Osteoblast (primary cell): Measurements from ENCODE around the gene C14orf180. TPM values are rescaled to one million over a fixed set of nuclear protein-coding genes. Genes with fewer than 3 reads are reported as not detected.

ENCODE experiments used
- DNase-seq: peaks from one replicate; pipeline ENCODE4 v3.0.0; 2011; ENCODE audit warnings: low spot score, mixed read lengths; ENCODE audit not compliant: insufficient read length; ENCODE audit errors: missing footprints
- H2AFZ ChIP-seq: 2 replicates; pipeline ENCODE4 v1.6.0; 2011; ENCODE audit warnings: mild to moderate bottlenecking, low read length
- H3K27ac ChIP-seq: 2 replicates; pipeline ENCODE4 v1.5.1; 2011; ENCODE audit warnings: mild to moderate bottlenecking, low read depth, low read length, moderate library complexity
- H3K27me3 ChIP-seq: 2 replicates; pipeline ENCODE4 v1.6.0; 2012; ENCODE audit warnings: mild to moderate bottlenecking, control low read depth, inconsistent platforms, low read length, moderate library complexity; ENCODE audit not compliant: insufficient read depth
- H3K36me3 ChIP-seq: 2 replicates; pipeline ENCODE4 v1.5.1; 2011; ENCODE audit warnings: mild to moderate bottlenecking, low read length, control low read depth, moderate library complexity; ENCODE audit not compliant: insufficient read depth
- H3K4me1 ChIP-seq: 2 replicates; pipeline ENCODE4 v1.5.1; 2011; ENCODE audit warnings: mild to moderate bottlenecking, low read length, control low read depth, moderate library complexity; ENCODE audit not compliant: insufficient read depth
- H3K4me2 ChIP-seq: 2 replicates; pipeline ENCODE4 v1.6.0; 2011; ENCODE audit warnings: mild to moderate bottlenecking, low read length; ENCODE audit not compliant: insufficient read depth
- H3K4me3 ChIP-seq: fragments of 200-600 bp; sonication (generic); 3 replicates; pipeline ENCODE4 v1.5.1; 2012; ENCODE audit warnings: mild to moderate bottlenecking, low read length, inconsistent platforms; ENCODE audit not compliant: insufficient read depth
- H3K79me2 ChIP-seq: 2 replicates; pipeline ENCODE4 v1.6.0; 2012; ENCODE audit warnings: mild to moderate bottlenecking, low read length, control low read depth, inconsistent platforms; ENCODE audit not compliant: insufficient read depth
- H3K9me3 ChIP-seq: 2 replicates; pipeline ENCODE4 v1.5.1; 2011; ENCODE audit warnings: low read depth, low read length, control low read depth
- H4K20me1 ChIP-seq: 2 replicates; pipeline ENCODE4 v1.6.0; 2012; ENCODE audit warnings: mild to moderate bottlenecking, low read length, control low read depth; ENCODE audit not compliant: insufficient read depth
- total RNA-seq: library from RNA; depleted of rRNA; stranded (reverse); fragments of >200 nt; gene quantifications from 2 replicates; pipeline ENCODE4 v1.2.3, GENCODE V29; 2012
- TF ChIP-seq, protein P1 (sequence below): IDR thresholded peaks from 2 replicates; pipeline ENCODE4 v1.5.1; 2011; ENCODE audit warnings: mild to moderate bottlenecking, low read depth, low read length, moderate library complexity; ENCODE audit errors: extremely low read depth

C14orf180 gene
- total RNA-seq, 1 donor, result not detected

DNA sequence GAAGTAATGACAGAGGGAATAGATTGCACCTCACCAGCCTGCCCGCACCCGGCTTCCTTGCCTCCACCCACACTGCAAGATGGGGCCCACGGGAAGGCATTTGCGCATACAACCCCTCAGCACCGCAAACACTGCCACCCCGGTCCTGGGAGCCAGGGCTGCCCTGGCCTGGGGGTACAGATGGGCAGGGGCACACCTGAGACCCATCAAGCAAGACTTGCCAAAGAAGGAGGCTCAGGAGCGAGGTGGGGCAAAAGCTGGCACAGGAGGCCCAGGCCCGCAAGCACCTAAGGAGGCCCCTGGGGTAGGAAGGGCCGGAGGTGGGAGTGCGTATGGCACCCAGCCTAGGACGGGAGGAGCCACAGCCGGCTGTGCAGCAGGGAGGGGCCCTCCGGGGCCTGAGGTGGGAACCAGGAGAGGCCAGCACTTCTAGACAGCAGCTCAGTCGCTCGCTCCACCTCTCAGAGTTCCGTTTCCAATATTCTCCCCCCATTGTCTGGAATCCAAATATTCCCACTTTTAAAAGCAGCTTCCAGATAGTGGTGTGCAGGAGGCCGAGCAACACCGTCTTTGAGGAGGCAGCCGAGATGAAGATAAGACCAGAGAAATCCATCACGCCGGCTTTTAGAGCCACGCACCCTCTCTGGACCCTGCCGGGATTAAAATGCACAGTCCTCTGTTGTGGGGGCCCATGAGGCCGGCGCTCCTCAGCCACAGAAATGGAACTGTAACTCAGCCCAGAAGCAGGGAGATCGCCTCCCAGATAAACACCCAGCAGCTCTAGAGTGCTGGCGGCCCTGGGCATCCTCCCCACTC, 12.2 kb upstream of the C14orf180 start:
- Histone ChIP-seq H3K36me3 (no peaks in the 10 kb centered on the region), H4K20me1 (no peaks in the 10 kb centered on the region), H3K79me2 (no peaks in the 10 kb centered on the region), H3K4me3 (no peak overlapping the region), H3K4me2 (no peak overlapping the region), H3K27ac (no peak overlapping the region), H3K27me3 (no peaks in the 10 kb centered on the region), H2AFZ (no peak overlapping the region), H3K4me1 (no peaks in the 10 kb centered on the region), H3K9me3 (no peaks in the 10 kb centered on the region)
- no peak for DNase-seq
- TF ChIP-seq, protein P1, sequence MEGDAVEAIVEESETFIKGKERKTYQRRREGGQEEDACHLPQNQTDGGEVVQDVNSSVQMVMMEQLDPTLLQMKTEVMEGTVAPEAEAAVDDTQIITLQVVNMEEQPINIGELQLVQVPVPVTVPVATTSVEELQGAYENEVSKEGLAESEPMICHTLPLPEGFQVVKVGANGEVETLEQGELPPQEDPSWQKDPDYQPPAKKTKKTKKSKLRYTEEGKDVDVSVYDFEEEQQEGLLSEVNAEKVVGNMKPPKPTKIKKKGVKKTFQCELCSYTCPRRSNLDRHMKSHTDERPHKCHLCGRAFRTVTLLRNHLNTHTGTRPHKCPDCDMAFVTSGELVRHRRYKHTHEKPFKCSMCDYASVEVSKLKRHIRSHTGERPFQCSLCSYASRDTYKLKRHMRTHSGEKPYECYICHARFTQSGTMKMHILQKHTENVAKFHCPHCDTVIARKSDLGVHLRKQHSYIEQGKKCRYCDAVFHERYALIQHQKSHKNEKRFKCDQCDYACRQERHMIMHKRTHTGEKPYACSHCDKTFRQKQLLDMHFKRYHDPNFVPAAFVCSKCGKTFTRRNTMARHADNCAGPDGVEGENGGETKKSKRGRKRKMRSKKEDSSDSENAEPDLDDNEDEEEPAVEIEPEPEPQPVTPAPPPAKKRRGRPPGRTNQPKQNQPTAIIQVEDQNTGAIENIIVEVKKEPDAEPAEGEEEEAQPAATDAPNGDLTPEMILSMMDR, result no peak

DNA sequence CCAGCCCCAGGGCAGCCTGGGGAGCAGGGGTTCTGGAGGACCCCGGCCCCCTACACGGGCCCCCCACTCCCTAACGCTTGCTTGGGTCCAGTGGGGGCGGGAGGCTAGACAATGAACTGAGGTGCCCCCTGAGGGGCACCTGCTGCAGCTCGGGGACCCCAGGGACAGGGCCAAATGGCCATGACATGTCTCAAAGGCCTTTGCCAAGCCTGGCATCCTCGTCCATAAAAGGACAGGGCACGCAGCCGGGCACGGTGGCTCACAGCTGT, 11.7 kb upstream of the C14orf180 start:
- DNase-seq, result no peak
- no peaks in the 10 kb centered on the region for H3K9me3 ChIP-seq
- H3K27ac ChIP-seq, result no peak overlapping the region
- H4K20me1 ChIP-seq, result no peaks in the 10 kb centered on the region
- H3K27me3 ChIP-seq, result no peaks in the 10 kb centered on the region
- no peaks in the 10 kb centered on the region for H3K36me3 ChIP-seq
- no peak overlapping the region for H2AFZ ChIP-seq
- TF ChIP-seq, protein P1, result no peak
- H3K79me2 ChIP-seq, result no peaks in the 10 kb centered on the region
- H3K4me3 ChIP-seq, result no peak overlapping the region
- no peaks in the 10 kb centered on the region for H3K4me1 ChIP-seq
- no peak overlapping the region for H3K4me2 ChIP-seq

DNA sequence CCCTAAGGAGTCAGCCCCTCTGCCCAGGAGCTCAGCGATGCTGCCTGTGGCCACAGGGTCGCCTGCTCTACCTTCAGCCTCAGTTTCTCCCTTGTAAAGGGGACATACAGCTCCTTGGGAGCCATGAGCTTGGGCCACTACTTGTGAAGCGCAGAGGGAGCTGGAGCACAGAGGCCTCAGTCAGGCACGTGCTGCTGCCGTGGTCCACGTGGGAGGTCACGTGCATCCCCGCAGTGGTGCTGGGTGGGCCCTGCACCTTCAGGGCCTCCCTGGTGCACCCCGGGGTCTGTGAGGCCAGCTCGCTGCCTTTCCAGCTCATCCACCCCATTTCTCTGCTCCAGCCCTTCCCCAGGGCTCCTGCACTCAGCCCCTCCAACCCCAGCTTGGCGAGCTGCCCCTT, 10.9 kb upstream of the C14orf180 start:
- no peak for DNase-seq
- no peak overlapping the region for H3K27ac ChIP-seq
- no peaks in the 10 kb centered on the region for H3K9me3 ChIP-seq
- no peaks in the 10 kb centered on the region for H3K36me3 ChIP-seq
- H2AFZ ChIP-seq, result no peak overlapping the region
- TF ChIP-seq, protein P1, result no peak
- no peak overlapping the region for H3K4me2 ChIP-seq
- no peaks in the 10 kb centered on the region for H4K20me1 ChIP-seq
- no peaks in the 10 kb centered on the region for H3K27me3 ChIP-seq
- no peaks in the 10 kb centered on the region for H3K79me2 ChIP-seq
- H3K4me3 ChIP-seq, result no peak overlapping the region
- no peaks in the 10 kb centered on the region for H3K4me1 ChIP-seq

DNA sequence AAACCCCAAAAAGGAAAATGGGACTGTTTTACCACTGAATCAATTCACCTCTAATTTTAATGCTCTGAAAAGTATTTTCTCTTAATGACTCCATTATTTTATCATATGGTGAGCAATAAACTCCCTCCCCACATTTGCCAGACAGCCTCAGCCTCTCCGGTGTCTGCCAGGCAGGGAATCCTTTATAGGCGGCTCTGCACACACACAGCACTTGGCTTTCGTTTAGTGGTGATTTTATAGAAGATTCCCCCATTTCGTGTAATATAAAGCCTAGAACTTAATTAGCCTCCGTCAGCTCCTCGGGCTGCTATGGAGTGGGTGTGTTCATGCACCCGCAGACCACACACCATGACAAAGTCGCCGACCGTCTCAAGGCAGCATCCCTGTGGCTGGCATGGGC, 10.1 kb upstream of the C14orf180 start:
- Histone ChIP-seq H4K20me1 (no peaks in the 10 kb centered on the region), H3K4me2 (no peak overlapping the region), H3K9me3 (no peaks in the 10 kb centered on the region), H3K27me3 (no peaks in the 10 kb centered on the region), H3K36me3 (no peaks in the 10 kb centered on the region), H3K4me1 (no peaks in the 10 kb centered on the region), H2AFZ (no peak overlapping the region), H3K4me3 (no peak overlapping the region), H3K27ac (no peak overlapping the region), H3K79me2 (no peaks in the 10 kb centered on the region)
- DNase-seq, result no peak
- TF ChIP-seq, protein P1, result no peak
